ENCODE data around the gene KRTAP2-3. TPM values are rescaled to one million over a fixed set of nuclear protein-coding genes. Genes with fewer than 3 reads are reported as not detected.
"Not testable (repeated sequence)": the region's sequence is repeated elsewhere in the genome, so short reads cannot be mapped to it uniquely, and the experiment has no call there.

Gene KRTAP2-3, protein sequence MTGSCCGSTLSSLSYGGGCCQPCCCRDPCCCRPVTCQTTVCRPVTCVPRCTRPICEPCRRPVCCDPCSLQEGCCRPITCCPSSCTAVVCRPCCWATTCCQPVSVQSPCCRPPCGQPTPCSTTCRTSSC
- total RNA-seq = not detected

DNA sequence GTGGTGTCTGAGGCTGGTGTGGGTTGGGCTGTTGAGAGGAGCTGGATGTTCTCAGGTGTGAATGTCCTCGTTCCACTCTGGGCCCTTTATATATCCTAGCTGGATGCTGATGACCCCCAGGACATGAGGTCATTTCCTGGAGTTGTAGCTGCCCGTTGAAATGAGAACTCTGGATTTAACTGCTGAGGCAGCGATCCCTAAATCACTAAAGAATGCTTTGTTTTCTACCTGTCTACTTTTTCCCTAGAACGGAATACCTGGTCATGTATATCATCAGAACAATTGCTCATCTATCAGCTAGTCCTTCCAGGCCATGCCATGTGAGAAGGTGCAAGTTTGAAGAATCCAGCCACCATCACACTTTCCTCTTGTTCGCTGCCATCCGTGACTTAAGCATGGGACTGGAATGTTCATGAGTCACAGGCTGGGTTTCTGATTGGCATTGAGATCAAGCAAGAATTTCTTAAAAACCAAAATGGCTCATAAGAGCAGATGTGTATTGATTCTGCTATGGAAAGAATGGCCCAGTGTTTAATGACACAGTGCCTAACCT is at the start of gene KRTAP2-3:
KRTAP2-3 (minus strand) TSS at position 63 of the 553 bp plus-strand sequence. CDS start 64 bp downstream, outside the sequence.
- Histone ChIP-seq H3K27me3 (ENCODE audit: control insufficient read depth in 3 of 3, insufficient read depth in 3 of 3, low read length in 3 of 3) (peaks cover 11 to 22% (median 13%) of the 10 kb centered on the region in 3 donors), H3K4me1 (ENCODE audit: control insufficient read depth in 3 of 3, insufficient read depth in 3 of 3, low read length in 3 of 3) (no peaks in the 10 kb centered on the region), H3K36me3 (ENCODE audit: control insufficient read depth in 3 of 3, insufficient read depth in 3 of 3, low read length in 3 of 3) (no peaks in the 10 kb centered on the region), H3K9ac (ENCODE audit: low read depth in 1 of 3, low read length in 3 of 3) (no peak within 1 kb of the TSS), H3K27ac (ENCODE audit: low read depth, low read length) (no peak within 1 kb of the TSS), H3K4me3 (ENCODE audit: low read length in 3 of 3) (no peak within 1 kb of the TSS), H3K9me3 (ENCODE audit: control insufficient read depth in 3 of 3, low read length in 3 of 3) (no peaks in the 10 kb centered on the region)

DNA sequence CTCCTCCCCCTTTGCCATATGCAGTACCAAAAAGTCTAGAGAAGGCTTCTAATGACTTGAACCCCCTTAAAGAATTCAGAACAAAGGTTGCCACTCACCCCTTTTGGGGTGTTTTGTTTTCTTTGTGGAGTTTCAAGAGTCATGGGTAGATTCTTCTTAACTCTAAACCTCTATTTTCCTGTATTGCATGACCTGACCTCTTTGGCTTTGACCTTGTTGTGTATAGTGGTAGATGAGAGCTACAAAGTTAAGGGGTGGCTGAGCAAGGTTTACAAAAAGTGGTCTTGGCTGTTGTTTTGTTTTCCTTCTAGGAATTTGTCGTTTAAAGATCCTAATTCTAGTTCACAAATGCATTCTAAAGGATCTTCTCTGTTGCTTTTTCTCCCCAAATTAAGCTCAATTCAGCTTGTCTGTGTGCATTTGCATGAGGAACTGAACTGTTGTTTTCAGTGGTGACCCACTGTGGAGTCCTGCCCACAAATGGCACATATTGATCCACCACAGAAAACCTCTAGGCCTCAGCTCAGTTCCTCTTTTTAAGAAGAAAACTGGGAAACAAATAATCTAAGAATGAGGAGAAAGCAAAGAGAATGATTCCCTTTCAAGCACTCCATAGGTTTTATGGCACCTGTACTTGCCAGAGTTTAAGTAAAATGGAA is 48.9 kb upstream of the KRTAP2-3 start:
- H3K4me3 ChIP-seq (ENCODE audit: low read length in 3 of 3); H3K9ac ChIP-seq (ENCODE audit: low read depth in 1 of 3, low read length in 3 of 3); H3K4me1 ChIP-seq (ENCODE audit: control insufficient read depth in 3 of 3, insufficient read depth in 3 of 3, low read length in 3 of 3): not testable (repeated sequence)

DNA sequence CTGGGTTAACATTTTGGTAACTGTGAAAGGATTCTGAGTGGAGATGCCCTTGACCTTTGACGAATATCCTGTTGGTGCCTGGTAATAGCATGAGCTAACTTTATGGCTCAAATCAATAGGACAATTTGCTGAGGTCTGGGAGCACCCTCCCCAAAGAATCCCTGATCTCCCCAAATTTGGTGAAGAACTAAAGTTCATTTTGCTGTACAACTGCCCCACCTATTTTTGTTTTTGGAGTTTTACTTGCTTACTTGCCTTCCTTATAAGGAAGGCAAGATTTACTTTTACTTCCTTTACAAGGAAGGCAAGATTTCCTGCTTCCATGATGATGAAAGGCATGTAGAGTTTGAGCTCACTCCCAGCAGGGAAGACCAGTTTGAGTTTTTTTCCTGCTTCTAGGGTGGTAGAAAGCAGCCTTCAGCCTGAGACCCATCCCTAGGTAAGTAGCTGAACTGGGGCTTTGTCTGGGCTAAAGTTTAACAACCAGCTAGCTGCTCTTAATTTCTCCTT is 48.1 kb upstream of the KRTAP2-3 start:
- no peak overlapping the region for H3K9ac ChIP-seq (ENCODE audit: low read depth in 1 of 3, low read length in 3 of 3)
- peaks cover 0 to 2% (median 0%) of the 10 kb centered on the region in 3 donors for H3K27me3 ChIP-seq (ENCODE audit: control insufficient read depth in 3 of 3, insufficient read depth in 3 of 3, low read length in 3 of 3)
- no peaks in the 10 kb centered on the region for H3K4me1 ChIP-seq (ENCODE audit: control insufficient read depth in 3 of 3, insufficient read depth in 3 of 3, low read length in 3 of 3)
- H3K9me3 ChIP-seq (ENCODE audit: control insufficient read depth in 3 of 3, low read length in 3 of 3) = no peaks in the 10 kb centered on the region
- H3K27ac ChIP-seq (ENCODE audit: low read depth, low read length) = no peak overlapping the region
- H3K36me3 ChIP-seq (ENCODE audit: control insufficient read depth in 3 of 3, insufficient read depth in 3 of 3, low read length in 3 of 3) = no peaks in the 10 kb centered on the region
- no peak overlapping the region for H3K4me3 ChIP-seq (ENCODE audit: low read length in 3 of 3)

More for the DNA sequence above, 48.9 kb upstream of the KRTAP2-3 start:
- H3K9me3 ChIP-seq (ENCODE audit: control insufficient read depth in 3 of 3, low read length in 3 of 3); H3K36me3 ChIP-seq (ENCODE audit: control insufficient read depth in 3 of 3, insufficient read depth in 3 of 3, low read length in 3 of 3); H3K27ac ChIP-seq (ENCODE audit: low read depth, low read length); H3K27me3 ChIP-seq (ENCODE audit: control insufficient read depth in 3 of 3, insufficient read depth in 3 of 3, low read length in 3 of 3): not testable (repeated sequence)

DNA sequence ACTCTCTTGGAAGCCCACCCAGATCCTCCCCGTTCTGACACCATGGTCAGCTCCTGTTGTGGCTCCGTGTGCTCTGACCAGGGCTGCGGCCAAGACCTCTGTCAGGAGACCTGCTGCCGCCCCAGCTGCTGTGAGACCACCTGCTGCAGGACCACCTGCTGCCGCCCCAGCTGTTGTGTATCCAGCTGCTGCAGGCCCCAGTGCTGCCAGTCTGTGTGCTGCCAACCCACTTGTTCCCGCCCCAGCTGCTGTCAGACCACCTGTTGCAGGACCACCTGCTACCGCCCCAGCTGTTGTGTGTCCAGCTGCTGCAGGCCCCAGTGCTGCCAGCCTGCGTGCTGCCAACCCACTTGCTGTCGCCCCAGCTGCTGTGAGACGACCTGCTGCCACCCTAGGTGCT is 45.4 kb upstream of the KRTAP2-3 start, which contains the start of gene KRTAP4-9:
KRTAP4-9 (plus strand) TSS at position 43 of the 400 bp plus-strand sequence; CDS start at position 43, 0 bp downstream.
- H3K36me3 ChIP-seq (ENCODE audit: control insufficient read depth in 3 of 3, insufficient read depth in 3 of 3, low read length in 3 of 3); H3K9ac ChIP-seq (ENCODE audit: low read depth in 1 of 3, low read length in 3 of 3); H3K9me3 ChIP-seq (ENCODE audit: control insufficient read depth in 3 of 3, low read length in 3 of 3); H3K4me3 ChIP-seq (ENCODE audit: low read length in 3 of 3); H3K27ac ChIP-seq (ENCODE audit: low read depth, low read length); H3K4me1 ChIP-seq (ENCODE audit: control insufficient read depth in 3 of 3, insufficient read depth in 3 of 3, low read length in 3 of 3); H3K27me3 ChIP-seq (ENCODE audit: control insufficient read depth in 3 of 3, insufficient read depth in 3 of 3, low read length in 3 of 3): not testable (repeated sequence)

DNA sequence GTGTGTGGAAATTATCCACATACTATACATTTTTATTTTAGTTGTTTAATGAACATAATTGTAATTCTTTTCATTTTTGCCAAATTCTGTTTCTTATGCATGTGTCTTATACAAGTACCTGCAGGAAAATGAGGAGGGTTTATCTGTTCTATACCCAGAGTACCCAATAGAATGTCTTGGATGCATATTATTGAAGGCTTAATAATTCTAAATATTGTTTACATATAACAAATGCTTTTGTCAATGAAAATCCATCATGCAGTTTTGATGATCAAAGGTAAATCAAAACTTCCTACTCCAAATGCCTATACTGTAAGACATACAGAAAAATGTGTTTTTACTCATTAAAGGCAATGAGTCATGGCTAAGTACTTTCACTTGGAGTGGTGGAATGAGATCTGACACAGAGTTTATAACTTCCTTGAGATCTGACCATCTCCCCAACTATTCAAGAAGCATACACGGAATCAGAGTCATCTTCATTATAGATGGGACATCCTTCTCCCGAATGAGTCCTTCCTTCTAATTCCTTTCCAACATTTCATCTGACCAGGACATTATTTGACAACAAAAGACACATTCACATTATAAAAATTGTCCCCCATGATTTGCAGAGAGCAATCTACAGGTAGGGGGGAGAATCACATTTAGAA is 44.6 kb upstream of the KRTAP2-3 start:
- H3K27ac ChIP-seq (ENCODE audit: low read depth, low read length); H3K4me3 ChIP-seq (ENCODE audit: low read length in 3 of 3); H3K27me3 ChIP-seq (ENCODE audit: control insufficient read depth in 3 of 3, insufficient read depth in 3 of 3, low read length in 3 of 3); H3K9ac ChIP-seq (ENCODE audit: low read depth in 1 of 3, low read length in 3 of 3); H3K9me3 ChIP-seq (ENCODE audit: control insufficient read depth in 3 of 3, low read length in 3 of 3); H3K36me3 ChIP-seq (ENCODE audit: control insufficient read depth in 3 of 3, insufficient read depth in 3 of 3, low read length in 3 of 3); H3K4me1 ChIP-seq (ENCODE audit: control insufficient read depth in 3 of 3, insufficient read depth in 3 of 3, low read length in 3 of 3): not testable (repeated sequence)

DNA sequence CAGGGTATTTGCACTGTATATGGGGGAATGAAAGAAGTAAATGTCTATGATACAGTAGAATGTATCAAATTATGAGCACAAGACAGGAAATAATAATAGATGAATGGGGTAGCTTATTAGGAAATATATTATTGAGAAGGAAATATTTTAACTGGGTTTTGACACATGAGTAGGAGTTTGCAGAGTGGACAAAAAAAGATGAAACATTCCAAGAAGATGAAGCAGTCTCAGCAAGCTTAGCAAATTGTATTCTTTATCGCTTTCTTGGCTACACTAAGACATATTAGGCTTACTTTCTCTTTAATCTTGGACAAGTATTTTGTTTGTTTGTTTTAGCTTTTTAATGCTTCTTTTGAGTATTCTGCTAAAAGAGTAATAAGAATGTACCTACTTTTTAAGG is 44.0 kb upstream of the KRTAP2-3 start:
- H3K36me3 ChIP-seq (ENCODE audit: control insufficient read depth in 3 of 3, insufficient read depth in 3 of 3, low read length in 3 of 3) = no peaks in the 10 kb centered on the region
- H3K9ac ChIP-seq (ENCODE audit: low read depth in 1 of 3, low read length in 3 of 3) = no peak overlapping the region
- no peak overlapping the region for H3K4me3 ChIP-seq (ENCODE audit: low read length in 3 of 3)
- no peaks in the 10 kb centered on the region for H3K4me1 ChIP-seq (ENCODE audit: control insufficient read depth in 3 of 3, insufficient read depth in 3 of 3, low read length in 3 of 3)
- H3K27ac ChIP-seq (ENCODE audit: low read depth, low read length) = no peak overlapping the region
- H3K27me3 ChIP-seq (ENCODE audit: control insufficient read depth in 3 of 3, insufficient read depth in 3 of 3, low read length in 3 of 3) = peaks cover 0 to 4% (median 2%) of the 10 kb centered on the region in 3 donors
- no peaks in the 10 kb centered on the region for H3K9me3 ChIP-seq (ENCODE audit: control insufficient read depth in 3 of 3, low read length in 3 of 3)

DNA sequence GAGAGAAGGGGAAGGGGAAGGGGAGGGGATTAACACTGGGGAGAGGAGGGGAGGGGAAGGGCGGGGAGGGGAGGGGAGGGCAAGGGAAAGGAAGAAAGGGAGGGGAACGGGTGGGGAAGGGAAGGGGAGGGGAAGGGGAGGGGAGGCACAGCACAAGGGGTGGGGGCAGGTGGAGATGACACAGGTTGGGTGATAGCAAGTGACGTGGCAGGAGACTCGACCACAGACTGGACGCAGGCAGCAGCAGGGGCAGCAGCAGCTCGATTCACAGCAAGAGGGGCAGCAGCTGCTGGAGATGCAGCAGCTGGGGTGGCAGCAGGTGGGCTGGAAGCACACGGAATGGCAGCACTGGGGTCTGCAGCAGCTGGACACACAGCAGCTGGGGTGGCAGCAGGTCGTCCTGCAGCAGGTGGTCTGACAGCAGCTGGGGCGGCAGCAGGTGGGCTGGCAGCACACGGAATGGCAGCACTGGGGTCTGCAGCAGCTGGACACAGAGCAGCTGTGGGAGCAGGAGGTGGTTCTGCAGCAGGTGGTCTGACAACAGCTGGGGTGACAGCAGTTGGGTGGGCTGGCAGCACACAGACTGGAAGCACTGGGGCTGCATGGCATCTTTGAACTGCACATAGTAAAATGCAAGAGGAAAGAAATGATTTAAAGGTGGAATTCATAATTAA is 41.8 kb upstream of the KRTAP2-3 start, which contains the start of gene KRTAP4-16:
KRTAP4-16 (minus strand) TSS at position 624 of the 674 bp plus-strand sequence; CDS start at position 624, 0 bp downstream.
- H3K27ac ChIP-seq (ENCODE audit: low read depth, low read length) = no peak within 1 kb of the TSS
- H3K9me3 ChIP-seq (ENCODE audit: control insufficient read depth in 3 of 3, low read length in 3 of 3) = no peaks in the 10 kb centered on the region
- H3K36me3 ChIP-seq (ENCODE audit: control insufficient read depth in 3 of 3, insufficient read depth in 3 of 3, low read length in 3 of 3) = no peaks in the 10 kb centered on the region
- peaks cover 0 to 5% (median 2%) of the 10 kb centered on the region in 3 donors for H3K27me3 ChIP-seq (ENCODE audit: control insufficient read depth in 3 of 3, insufficient read depth in 3 of 3, low read length in 3 of 3)
- H3K9ac ChIP-seq (ENCODE audit: low read depth in 1 of 3, low read length in 3 of 3) = no peak within 1 kb of the TSS
- no peak within 1 kb of the TSS for H3K4me3 ChIP-seq (ENCODE audit: low read length in 3 of 3)
- no peaks in the 10 kb centered on the region for H3K4me1 ChIP-seq (ENCODE audit: control insufficient read depth in 3 of 3, insufficient read depth in 3 of 3, low read length in 3 of 3)

DNA sequence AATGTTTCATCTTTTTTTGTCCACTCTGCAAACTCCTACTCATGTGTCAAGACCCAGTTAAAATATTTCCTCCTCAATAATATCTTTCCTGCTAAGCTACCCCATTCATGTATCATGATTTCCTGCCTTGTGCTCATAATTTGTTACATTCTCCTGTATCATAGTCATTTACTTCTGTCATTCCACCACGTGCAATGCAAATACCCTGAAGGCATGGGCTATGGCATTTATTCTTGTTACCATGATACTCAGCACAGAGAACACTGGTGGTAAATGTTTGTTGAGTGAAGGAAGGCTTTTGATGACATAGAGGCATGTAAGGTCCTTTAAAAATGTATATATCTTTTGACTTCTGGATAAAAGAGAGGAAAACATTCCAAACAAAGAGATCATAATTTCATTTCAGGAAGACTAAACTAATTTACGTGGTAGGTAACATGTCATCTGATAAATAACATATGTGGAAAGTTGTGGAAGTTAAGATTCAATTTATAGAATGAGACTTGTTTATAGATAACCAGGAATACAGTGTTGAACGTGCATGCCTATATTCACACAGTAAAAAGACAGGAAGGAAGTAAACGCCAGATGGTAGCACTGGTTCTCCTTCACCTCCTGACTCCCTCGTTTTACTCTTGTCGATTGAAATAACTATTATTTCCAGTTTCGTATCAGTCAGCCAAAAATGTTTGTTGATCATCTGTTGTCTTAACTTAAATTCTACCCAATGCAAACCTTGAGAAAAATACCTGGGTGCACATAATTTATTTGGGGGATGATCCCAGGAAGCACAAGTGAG is 40.0 kb upstream of the KRTAP2-3 start:
- H3K4me3 ChIP-seq (ENCODE audit: low read length in 3 of 3); H3K9me3 ChIP-seq (ENCODE audit: control insufficient read depth in 3 of 3, low read length in 3 of 3); H3K27me3 ChIP-seq (ENCODE audit: control insufficient read depth in 3 of 3, insufficient read depth in 3 of 3, low read length in 3 of 3); H3K4me1 ChIP-seq (ENCODE audit: control insufficient read depth in 3 of 3, insufficient read depth in 3 of 3, low read length in 3 of 3); H3K9ac ChIP-seq (ENCODE audit: low read depth in 1 of 3, low read length in 3 of 3); H3K36me3 ChIP-seq (ENCODE audit: control insufficient read depth in 3 of 3, insufficient read depth in 3 of 3, low read length in 3 of 3); H3K27ac ChIP-seq (ENCODE audit: low read depth, low read length): not testable (repeated sequence)

DNA sequence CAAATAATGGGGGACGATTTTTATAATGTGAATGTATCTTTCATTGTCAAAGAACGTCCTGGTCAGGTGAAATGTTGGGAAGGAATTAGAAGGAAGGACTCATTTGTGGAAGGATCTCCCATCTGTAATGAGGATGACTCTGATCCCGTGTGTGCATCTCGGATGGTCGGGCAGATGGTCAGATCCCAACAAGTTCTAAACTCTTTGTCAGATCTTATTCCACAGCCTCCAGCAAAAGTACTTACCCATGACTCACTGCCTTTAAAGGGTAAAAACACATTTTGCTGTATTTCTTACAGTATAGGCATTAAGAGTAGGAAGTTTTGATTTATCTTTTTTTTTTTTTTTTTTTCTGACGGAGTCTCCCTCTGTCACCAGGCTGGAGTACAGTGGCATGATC is 38.6 kb upstream of the KRTAP2-3 start:
- H3K9me3 ChIP-seq (ENCODE audit: control insufficient read depth in 3 of 3, low read length in 3 of 3) = no peaks in the 10 kb centered on the region
- H3K4me3 ChIP-seq (ENCODE audit: low read length in 3 of 3) = no peak overlapping the region
- peaks cover 0 to 3% (median 2%) of the 10 kb centered on the region in 3 donors for H3K27me3 ChIP-seq (ENCODE audit: control insufficient read depth in 3 of 3, insufficient read depth in 3 of 3, low read length in 3 of 3)

More for the DNA sequence above, 38.6 kb upstream of the KRTAP2-3 start:
- H3K9ac ChIP-seq (ENCODE audit: low read depth in 1 of 3, low read length in 3 of 3) = no peak overlapping the region
- H3K4me1 ChIP-seq (ENCODE audit: control insufficient read depth in 3 of 3, insufficient read depth in 3 of 3, low read length in 3 of 3) = no peaks in the 10 kb centered on the region
- H3K27ac ChIP-seq (ENCODE audit: low read depth, low read length) = no peak overlapping the region
- no peaks in the 10 kb centered on the region for H3K36me3 ChIP-seq (ENCODE audit: control insufficient read depth in 3 of 3, insufficient read depth in 3 of 3, low read length in 3 of 3)
